Activated CD8-positive, alpha-beta memory T cell treated with anti-CD3 and anti-CD28 coated beads, Interleukin-2, amount 50 U/mL, for 1 hour (primary cell): ENCODE data around the gene KCNIP1.
"Not testable (repeated sequence)": the region's sequence is repeated elsewhere in the genome, so short reads cannot be mapped to it uniquely, and the experiment has no call there.

Source experiments
- DNase-seq: peaks from one replicate; pipeline ENCODE4 v3.0.0-alpha.2; 2020; ENCODE audit errors: extremely low read depth

KCNIP1 gene

DNA sequence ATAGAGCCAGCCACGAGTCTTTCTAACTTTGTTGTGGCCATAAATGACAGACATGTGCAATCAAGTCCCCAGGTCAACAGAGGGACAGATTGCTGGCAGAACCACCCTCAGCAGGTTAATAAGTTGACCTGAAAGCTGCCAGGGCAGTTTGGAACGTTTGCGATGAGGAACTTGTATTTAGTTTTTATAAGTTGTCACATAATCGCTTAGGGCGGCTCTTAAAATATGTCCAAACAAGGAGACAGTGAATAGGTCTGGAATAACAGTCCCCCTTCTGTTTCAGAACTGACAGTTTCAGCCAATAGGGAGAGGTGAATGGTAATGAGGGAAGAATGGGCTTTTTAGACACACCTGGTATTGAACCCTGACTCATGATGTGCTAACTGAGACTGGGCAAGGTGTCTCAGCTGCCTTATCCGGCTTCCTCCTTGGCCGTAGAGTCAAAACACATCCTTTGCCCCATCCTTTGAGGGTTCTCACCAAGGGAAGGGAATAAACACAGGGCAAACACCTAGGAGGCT lies 246.2 kb downstream of the KCNIP1 start:
- DNase-seq, result no peak

DNA sequence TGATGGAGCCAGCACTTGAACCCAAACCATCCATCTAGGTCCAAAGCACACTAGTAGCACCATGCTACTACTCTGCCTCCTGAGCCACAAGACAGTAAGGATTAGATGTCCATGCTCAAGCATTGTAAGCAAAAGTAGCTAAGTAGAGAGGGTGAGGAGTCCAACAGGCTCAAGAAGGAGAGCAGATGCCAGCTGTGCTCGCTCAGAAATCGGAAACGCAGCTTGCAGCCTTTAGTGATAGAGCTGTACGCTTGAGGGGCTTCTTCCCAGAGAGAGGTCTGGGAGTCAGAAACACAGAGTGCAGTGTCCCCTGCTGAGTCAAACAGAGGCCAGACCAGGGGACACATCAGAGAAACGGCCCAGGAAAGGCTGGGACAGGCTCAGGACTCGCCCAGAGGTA lies 247.0 kb downstream of the KCNIP1 start:
- no peak for DNase-seq

DNA sequence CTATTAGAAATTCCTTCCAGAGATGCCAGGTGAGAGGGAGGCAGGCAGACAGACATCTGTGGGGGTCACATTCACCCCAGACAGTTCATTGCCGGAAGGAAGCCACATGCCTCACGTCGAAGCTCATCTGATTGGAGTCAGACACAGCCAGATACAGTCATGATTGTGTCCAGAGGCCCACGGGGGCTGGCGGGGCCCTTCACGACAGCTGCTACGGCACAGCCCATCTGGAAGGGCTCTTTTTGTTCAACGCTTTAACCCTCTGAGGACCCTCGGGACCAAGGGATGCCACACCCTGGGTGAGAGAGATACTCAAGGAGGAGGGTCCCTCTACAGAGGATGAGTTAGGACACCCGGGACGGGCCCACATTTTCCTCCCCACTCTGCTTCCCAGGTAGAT lies 247.8 kb downstream of the KCNIP1 start:
- no peak for DNase-seq

DNA sequence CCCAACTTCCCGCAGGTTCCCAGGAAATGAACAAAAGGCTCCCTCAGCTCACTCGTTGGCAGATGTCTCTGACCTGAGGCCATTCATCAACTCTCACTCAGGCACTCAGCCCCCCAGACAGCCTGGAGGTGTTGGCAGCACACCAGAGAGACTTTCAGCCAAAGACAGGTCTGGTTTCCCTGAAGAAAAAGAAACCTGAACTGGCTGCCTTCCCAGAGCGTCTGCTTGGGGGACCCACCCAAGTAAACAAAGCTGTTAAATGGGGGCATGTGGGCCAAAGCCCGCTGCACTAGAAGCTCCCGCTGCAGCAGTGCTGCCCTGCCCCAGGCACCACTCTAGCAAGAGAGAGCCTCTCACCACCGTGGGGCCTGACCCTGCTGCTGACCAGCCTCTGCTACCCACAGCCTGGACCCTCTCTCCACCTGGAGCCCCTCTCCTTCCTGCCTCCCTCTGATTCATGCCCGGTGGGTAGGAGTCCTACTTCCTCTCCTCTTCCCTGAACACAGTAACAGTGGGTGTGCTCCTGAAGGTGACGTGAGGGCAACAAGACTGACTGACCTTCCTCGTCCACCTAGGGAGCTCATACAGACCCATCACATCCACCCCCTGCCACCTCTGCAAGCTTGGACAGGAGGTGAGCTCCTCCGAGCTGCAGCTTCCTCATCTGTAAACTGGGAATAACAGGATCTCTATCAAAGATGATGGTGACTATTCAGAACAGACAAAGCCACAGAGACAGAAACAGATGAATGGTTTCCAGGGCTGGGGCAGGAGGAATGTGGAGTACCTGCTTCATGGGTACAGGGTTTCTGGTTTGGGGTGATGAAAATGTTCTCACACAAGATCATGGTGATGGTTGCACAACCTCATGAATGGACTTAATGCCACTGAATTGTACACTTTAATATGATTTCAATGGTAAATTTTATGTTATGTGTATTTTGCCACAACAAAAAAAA lies 248.7 kb downstream of the KCNIP1 start:
- DNase-seq, result no peak

DNA sequence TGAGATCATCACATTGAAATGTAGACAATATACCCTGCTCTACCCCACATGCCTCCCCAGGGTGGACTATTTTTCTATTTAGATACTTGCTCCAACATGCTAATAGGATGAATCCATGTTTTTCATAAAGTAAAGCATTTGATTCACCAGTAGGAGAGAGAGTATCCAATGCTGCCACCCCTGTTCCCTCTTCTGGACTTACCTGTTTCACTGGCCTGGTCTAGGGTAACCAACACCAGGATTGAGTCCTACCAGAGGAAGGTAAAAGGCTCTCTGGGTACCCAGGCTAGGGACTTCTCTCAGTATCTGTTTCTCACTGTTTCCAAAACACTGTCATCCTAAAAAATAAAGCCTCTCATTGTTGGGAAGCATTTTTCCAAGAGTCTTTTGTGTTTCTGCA lies 249.5 kb downstream of the KCNIP1 start:
- no peak for DNase-seq

DNA sequence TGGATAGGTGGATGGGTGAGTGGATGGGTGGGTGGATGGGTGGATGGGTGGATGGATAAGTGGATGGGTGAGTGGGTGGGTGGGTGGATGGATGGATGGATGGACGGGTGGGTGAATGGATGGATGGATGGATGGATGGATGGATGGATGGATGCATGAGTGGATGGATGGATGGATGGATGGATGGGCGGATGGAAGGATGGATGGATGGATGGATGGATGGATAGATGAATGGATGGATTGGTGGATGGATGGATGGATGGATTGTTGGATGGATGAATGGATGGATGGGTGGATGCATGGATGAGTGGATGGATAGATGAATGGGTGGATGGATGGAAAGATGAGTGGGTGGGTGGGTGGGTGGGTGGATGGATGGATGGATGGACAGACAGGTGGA lies 250.7 kb downstream of the KCNIP1 start:
- not testable (repeated sequence) for DNase-seq

DNA sequence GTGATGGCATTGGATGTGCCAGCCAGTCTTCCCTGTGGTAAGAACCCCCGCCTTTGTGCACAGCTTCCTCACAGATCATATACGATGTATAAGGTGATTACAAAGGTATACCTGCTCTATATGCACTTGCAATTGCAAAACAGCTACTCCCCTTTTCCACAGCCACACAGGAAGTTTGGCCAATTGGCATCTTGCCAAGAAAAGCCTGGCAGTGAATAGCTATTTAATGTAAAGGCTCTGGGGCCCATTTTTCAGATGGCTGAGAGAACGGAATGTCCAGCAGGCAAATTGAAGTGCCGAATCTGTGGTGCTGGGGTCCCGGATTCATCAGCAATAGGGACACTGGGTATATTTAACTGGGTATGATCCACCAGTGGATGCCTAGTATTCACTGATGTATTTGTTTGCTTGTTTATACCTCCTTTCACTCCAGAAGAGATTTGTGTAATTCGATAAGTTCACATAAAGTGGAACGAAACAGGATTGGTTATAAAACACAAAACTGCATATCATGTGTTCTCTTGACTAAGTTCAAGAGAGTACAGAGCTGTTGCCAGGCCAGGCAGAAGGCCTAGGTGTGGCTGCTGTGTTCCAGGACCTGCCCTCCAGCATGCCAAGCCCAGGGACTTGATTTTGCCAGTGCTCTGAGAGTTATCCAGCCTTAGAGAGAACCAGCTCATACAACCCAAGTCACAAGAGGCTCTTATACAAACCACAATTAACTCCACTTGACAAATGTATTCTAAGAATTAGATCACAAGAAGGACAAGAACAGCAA lies 252.0 kb downstream of the KCNIP1 start:
- DNase-seq, result no peak

DNA sequence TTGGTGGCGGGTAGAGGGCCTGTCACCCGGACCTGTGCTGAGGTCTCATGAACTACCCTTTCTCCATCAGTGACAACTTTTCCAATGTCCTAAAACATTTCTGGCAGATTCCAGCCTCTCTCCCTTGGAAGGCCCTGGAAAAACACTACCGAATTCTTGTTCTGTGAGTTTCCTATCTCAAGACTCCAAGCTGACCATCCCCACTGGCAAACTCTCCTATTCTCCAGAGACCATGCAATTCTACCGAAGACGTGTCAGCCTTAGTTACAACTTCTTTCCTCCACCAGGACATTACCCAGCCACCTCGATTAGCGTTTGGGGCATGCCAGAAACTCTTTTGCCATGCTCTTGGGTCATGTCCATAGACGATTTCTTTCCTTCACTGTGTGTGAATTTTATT lies 252.9 kb downstream of the KCNIP1 start:
- no peak for DNase-seq

DNA sequence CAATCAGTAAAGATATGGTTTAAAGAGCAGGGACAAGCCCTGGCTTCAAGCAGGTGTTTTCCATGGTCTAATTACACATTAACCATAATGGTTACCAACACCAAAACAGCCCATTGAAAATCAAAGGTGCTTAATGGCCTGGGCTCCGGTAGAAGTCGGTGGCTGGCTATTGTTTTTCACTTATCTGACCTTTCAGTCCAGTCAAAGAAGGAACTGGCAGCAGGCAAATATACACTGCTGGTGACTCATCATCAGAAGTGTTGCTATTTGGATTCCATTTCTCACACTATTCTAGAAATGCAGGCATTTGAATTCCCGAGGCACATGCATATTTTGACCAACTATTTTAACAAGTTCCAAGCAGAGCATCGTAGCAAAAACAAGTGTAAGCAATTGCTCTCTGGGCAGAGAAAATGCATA lies 253.4 kb downstream of the KCNIP1 start:
- DNase-seq, result no peak

DNA sequence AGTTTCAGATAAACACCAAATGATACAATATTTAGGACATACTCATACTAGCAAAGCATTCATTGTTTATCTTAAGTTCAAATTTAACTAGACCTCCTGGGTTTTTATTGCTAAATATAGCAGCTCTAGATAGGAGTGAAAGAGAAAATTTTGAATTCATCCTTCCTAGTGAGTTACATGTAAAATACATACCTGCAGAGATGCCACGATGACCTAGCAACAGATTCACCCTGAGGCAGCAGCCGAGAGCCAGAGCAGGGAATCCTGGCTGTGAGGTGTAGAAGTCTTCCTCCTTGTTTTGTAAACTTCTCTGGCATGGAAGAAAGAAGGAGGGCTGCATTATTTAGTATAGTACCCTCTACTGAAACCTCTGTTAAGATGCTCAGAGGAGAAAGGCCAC lies 253.8 kb downstream of the KCNIP1 start:
- no peak for DNase-seq

DNA sequence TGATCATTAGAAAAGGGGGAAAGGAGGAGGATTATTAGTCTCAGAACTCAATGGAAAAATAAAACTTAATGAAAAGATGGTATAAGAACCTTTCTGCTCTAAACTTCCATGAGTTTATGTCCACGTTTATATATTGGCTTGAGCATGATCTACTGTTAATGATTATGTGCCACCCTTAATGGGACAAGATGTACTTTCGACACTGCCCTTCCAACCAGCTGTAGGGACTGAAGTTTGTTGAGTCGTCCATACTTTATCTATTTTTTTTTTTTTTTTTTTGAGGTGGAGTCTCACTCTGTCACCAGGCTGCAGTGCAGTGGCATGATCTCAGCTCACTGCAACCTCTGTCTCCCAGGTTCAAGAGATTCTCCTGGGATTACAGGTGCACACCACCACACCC lies 254.7 kb downstream of the KCNIP1 start:
- no peak for DNase-seq

DNA sequence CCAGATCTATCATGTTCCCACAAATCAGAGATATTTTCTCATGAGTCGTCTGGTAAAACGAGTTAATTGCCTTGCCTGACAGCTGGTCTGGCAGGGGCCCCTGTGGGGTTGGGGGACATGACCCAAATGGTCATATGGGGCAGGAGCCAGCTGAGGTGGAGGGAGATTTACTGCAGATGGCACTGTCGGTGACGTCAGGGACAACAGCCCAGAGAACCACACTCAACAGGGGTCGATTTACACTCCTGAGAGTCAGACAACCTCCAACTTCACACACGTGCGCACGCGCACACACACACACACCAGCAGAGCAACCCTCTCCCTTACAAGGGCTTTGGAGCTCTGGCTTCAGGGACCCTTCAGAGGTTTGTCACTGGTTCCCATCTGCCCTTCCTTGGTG lies 256.3 kb downstream of the KCNIP1 start:
- no peak for DNase-seq

DNA sequence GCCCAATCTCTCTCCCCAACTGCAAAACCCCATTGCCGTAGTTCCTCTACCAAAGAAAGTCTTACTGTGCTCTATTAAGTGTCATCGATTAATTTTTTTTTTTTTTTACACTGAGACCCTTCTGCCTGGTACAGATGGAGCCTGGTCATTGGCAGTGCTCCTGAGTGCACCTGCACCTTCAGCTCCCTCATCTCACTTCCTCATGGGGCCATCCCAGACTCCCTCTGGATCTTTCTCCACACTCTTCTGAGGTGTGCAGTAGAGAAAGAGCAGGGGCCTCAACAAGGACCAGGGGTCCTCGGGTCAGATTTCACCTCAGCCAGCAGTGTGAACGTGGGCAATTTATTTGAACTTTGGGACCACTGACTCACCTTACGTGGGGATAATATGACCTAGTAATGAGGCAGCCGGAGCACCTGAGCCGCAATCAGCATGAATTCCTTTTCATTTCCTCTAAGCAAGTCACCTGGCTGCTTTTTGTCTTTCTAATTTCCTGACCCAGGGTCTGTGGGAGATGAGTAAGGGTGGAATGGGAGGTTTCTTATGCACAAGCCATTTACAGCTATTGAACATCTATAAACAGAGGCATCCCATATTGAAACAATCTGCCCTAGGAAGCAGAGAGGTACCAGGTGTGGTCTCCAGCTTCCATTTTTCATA lies 257.4 kb downstream of the KCNIP1 start:
- DNase-seq, result no peak

DNA sequence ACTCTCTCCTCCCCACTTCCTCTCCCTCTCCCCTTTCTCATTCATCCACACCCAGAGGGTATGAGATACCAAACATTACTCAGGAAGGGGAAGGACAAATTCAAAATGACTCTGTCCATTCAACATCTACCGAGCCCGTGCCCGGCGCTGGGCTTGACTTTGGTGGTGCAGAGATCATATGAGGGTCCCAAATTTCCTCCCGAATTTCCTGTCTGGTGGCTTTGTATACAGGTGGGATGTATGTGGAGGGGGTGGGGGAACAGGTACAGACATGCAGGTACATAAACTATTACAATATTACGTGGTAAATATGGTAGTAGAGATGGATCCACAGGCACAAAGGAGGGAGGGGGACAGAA lies 257.9 kb downstream of the KCNIP1 start:
- DNase-seq, result no peak

DNA sequence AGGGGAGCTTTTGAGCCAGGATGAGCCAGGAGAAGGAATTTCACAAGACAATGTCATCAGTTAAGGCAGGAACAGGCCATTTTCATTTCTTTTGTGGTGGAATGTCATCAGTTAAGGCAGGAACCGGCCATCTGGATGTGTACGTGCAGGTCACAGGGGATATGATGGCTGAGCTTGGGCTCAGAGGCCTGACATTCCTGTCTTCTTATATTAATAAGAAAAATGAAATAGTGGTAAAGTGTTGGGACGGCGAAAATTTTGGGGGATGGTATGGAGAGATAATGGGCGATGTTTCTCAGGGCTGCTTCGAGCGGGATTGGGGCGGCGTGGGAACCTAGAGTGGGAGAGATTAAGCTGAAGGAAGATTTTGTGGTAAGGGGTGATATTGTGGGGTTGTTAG lies 258.5 kb downstream of the KCNIP1 start:
- DNase-seq, result not testable (repeated sequence)

DNA sequence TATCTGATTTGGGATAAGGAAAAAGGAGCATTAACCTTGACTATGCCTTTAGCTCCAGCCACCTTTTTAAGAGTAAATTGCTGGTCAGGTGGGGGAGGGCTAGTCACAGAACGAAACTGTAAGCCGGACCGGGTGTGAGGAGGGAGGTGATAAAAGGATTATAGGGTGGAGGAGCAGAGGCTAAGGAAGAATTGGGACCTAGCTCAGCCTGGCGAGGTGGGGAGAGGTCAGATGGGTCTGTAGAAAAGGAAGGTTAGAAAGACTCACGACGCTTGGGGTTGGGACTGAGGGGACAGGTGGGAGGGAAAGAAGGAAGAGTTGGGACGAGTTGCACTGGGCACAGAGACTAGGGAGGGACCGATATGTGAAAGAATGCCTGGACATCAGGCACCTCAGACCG lies 262.0 kb downstream of the KCNIP1 start:
- DNase-seq, result not testable (repeated sequence)

DNA sequence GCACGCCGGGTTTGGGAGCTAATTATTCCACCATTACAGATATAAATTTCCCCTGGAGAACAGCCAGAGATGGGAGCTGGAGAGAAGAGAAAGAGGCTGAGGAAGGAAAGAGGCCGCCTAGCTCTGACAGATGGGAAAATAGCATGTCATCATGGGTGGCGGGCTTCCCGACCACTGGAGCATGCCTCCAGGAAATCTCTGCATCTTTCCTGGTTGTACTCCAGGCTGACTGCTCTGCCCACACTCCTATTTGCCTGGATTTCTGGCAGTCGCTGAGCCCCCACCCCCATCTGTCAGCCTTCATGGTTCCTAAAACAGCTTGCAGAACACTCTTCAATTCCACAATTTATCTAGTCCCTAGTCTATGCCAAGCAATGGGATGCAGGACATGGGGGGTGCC lies 265.4 kb downstream of the KCNIP1 start:
- DNase-seq, result no peak

DNA sequence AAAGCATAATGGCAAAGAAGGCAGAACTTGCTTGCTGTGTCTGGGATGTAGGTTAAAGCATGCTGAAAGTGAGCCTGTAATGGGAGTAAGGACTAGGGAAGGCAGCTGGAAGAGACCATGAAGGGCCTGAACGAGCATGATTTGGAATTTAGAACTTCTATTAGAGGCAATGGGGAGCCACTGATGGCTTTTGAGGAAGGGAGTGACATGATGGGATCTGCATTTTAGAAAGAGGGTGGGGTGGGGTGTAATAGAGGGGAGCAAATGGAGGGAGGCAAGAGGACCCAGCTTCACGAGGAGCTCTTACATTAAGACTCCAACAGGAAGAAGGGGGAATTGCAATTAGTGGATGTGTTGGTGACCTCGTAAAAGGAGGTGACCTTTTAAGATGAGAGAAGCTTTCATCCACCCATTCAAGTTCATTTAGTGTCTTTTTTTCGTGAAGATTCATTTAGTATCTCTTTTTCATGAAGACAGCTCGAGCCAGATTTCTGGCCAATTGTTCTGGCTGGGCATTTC lies 266.1 kb downstream of the KCNIP1 start:
- no peak for DNase-seq

DNA sequence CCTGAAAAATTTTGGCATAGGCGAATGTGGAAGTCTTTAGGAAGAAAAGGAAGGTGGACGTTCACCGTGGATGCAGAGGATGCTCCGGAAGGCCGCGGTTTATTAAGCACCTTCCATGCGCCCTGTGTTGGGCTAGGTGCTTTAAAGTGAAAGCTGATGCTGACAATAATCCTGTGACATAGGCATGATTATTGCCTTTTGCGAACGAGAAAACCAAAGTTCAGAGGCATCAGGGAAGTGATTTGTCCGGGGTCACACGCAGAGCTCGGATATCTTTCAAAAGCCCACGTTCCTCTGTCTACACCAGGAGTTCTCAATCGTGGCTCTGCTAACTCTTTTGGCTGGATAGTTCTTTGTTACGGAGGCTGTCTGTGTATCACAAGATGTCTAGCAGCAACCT lies 267.7 kb downstream of the KCNIP1 start:
- DNase-seq, result no peak

DNA sequence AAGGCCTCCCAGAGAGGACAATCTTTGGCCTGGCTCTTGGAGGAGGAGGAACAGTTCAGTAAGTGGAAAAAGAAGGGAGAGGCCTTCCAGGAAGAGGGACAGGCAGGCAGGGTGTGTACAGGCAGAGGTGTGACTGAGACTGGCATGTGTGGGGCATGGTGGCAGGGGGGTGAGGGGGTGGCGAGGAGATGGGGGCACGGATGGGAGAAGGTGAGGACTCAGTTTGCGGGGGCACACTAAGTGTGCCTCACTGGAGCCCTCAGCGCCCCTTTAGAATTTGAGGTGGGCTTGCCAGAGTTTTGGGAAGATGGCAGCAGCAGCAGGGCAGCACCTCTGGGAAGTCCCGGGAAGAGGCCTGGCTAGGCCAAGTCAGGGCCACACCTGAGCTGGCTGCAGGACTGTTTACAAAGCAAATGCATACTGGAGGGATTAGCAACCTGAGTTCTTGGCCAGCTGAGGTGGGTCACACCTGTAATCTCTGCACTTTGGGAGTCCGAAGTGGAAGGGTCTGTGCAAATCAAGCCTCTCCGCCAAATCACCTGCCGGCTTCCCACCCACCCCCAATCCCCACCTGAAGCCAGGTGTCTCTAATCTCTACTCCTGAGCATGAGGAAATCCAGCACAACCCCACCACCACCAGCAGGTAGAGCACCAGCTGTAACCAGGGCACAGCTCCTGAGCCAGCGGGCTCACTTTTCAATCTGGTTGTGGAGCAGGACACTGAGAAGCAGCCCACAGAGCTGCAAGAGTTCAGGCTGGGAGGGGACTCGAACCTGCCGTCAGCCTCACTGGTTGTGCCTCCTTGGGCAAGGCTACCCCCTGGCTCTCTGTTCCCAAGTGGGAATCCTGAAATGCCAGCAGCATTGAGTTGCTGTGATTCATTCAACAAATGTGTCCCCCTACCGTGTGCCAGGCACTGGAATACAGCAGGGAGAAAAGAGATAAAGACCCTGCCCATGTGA lies 269.5 kb downstream of the KCNIP1 start:
- DNase-seq, result no peak

DNA sequence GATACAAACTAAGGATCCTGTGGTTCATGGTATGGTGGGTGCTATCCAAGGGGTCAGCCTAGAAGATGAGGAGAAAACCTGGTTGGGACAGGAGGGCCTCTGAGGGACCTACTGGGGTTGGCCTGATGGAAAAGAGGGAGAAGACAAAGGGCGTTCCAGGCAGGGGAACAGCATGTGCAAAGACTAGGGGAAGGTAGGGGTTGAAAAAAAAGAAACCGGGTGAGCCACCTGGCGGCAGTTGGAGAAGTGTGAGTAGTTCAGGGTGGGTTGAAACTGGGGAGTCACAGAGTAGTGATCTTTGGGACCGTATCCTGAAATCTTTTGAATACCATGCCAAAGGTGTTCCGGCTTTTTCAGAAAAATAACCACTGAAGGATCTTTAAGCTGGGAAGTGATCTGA lies 271.0 kb downstream of the KCNIP1 start:
- DNase-seq, result no peak
